Endothelial cell (in vitro differentiated cells): ENCODE measurements around the gene RNF182. TPM values are rescaled to one million over a fixed set of nuclear protein-coding genes. Genes with fewer than 3 reads are reported as not detected.

ENCODE experiments used
- DNase-seq: peaks from one replicate; pipeline ENCODE4 v3.0.0; 2021; ENCODE audit warnings: low spot score
- H3K27ac Mint-ChIP-seq: one replicate; pipeline ENCODE4 v1.8.0; 2021; ENCODE audit warnings: mixed read lengths, inconsistent platforms; ENCODE audit not compliant: unreplicated experiment
- H3K27me3 Mint-ChIP-seq: one replicate; pipeline ENCODE4 v1.8.0; 2021; ENCODE audit warnings: mild to moderate bottlenecking, moderate library complexity, mixed read lengths, inconsistent platforms; ENCODE audit not compliant: unreplicated experiment
- H3K36me3 Mint-ChIP-seq: one replicate; pipeline ENCODE4 v1.8.0; 2021; ENCODE audit warnings: mild to moderate bottlenecking, low read depth, mixed read lengths, inconsistent platforms; ENCODE audit not compliant: unreplicated experiment
- H3K4me1 Mint-ChIP-seq: one replicate; pipeline ENCODE4 v1.8.0; 2021; ENCODE audit warnings: mild to moderate bottlenecking, mixed read lengths, inconsistent platforms; ENCODE audit not compliant: unreplicated experiment
- H3K4me3 Mint-ChIP-seq: one replicate; pipeline ENCODE4 v1.8.0; 2021; ENCODE audit warnings: mild to moderate bottlenecking, mixed read lengths, inconsistent platforms; ENCODE audit not compliant: unreplicated experiment
- H3K9me3 Mint-ChIP-seq: one replicate; pipeline ENCODE4 v1.8.0; 2021; ENCODE audit warnings: mixed read lengths, inconsistent platforms; ENCODE audit not compliant: unreplicated experiment
- total RNA-seq: library from RNA; stranded (reverse); fragmentation: NEBNext Ultra II Directional; extraction: Animal tissue kit (Norgen Biotek cat#: 25700); gene quantifications from one replicate; pipeline ENCODE4 v1.2.1, GENCODE V29; 2021; ENCODE audit not compliant: unreplicated experiment
- TF ChIP-seq, protein P1 (sequence below): fragments of 200-600 bp; sonication (generic); IDR thresholded peaks from one replicate; pipeline ENCODE4 v1.5.0; 2021; ENCODE audit warnings: antibody characterized with exemption; ENCODE audit not compliant: unreplicated experiment

RNF182 gene
- total RNA-seq, 1 donor from 2014 or later = 2.7 TPM

DNA sequence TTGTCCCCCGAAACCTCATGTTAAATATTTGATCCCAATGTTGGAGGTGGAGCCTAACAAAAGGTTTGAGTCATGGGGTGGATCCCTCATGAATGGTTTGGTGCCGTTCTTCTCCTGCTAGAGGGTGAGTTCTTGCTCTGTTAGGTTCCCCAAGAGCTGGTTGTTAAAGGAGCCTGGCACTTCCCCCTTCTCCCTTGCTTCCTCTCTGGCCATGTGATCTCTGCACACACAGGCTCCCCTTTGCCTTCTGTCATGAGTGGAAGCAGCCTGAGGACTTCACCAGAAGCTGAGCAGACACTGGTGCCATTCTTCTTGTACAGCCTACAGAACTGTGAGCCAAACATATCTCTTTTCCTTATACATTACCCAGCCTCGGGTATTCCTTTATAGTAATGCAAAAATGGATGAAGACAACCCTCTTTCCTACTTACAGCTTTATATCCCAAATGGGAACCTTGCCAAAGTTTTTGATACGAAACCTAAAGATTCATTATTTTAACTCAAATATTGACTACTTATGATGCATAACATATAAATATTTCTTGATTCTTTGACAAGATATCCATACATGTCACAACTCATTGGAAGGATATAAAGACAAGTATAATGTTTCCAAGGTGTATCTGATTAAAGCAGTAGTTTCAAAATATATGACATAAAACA is 61.0 kb downstream of the RNF182 start:
- no peak for DNase-seq
- no peak overlapping the region for H3K4me3 Mint-ChIP-seq
- no peaks in the 10 kb centered on the region for H3K9me3 Mint-ChIP-seq
- no peak overlapping the region for H3K27ac Mint-ChIP-seq
- peaks cover 2% of the 10 kb centered on the region for H3K27me3 Mint-ChIP-seq
- no peaks in the 10 kb centered on the region for H3K4me1 Mint-ChIP-seq
- TF ChIP-seq, protein P1, sequence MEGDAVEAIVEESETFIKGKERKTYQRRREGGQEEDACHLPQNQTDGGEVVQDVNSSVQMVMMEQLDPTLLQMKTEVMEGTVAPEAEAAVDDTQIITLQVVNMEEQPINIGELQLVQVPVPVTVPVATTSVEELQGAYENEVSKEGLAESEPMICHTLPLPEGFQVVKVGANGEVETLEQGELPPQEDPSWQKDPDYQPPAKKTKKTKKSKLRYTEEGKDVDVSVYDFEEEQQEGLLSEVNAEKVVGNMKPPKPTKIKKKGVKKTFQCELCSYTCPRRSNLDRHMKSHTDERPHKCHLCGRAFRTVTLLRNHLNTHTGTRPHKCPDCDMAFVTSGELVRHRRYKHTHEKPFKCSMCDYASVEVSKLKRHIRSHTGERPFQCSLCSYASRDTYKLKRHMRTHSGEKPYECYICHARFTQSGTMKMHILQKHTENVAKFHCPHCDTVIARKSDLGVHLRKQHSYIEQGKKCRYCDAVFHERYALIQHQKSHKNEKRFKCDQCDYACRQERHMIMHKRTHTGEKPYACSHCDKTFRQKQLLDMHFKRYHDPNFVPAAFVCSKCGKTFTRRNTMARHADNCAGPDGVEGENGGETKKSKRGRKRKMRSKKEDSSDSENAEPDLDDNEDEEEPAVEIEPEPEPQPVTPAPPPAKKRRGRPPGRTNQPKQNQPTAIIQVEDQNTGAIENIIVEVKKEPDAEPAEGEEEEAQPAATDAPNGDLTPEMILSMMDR = no peak
- H3K36me3 Mint-ChIP-seq = no peaks in the 10 kb centered on the region

DNA sequence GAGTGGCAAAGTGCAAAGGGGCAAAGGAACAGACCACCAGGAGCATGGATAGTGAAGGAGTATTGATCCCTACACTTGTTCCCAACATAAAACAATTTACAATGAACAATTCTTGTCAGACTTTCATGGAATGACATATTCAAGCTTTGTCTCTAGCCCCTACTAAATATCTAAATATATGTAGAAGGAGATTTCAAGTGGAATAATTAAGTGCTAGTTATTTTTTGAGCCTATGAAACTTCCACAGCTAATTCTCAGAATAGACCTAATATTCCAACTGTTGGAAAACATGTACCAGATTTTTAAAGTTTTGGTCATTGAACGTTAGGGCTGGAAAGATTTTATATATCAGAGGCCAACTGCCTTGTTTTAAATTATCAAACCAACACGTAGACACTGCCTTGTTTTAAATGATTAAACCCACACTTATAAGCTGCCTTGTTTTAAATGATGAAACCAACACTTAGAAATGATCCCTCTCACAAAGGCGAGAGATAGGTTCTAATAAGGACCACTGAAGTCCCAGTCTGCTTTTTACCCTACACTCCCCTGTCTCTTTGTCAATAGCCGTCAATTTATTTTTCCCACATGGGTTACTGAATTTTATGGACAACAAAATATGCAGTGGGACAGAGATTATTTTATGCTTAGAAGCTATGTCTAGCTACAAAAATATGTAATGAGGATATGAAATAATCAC is 62.1 kb downstream of the RNF182 start:
- no peaks in the 10 kb centered on the region for H3K36me3 Mint-ChIP-seq
- H3K4me3 Mint-ChIP-seq = no peak overlapping the region
- no peaks in the 10 kb centered on the region for H3K4me1 Mint-ChIP-seq
- H3K27me3 Mint-ChIP-seq = peaks cover 2% of the 10 kb centered on the region
- no peaks in the 10 kb centered on the region for H3K9me3 Mint-ChIP-seq
- no peak for DNase-seq
- no peak overlapping the region for H3K27ac Mint-ChIP-seq
- TF ChIP-seq, protein P1 = no peak

GRCh38 chr6:13987400-13987865 is 62.7 kb downstream of the RNF182 start:
- no peaks in the 10 kb centered on the region for H3K36me3 Mint-ChIP-seq
- H3K4me1 Mint-ChIP-seq = no peaks in the 10 kb centered on the region
- H3K9me3 Mint-ChIP-seq = no peaks in the 10 kb centered on the region
- TF ChIP-seq, protein P1 = no peak
- H3K4me3 Mint-ChIP-seq = no peak overlapping the region
- peaks cover 2% of the 10 kb centered on the region for H3K27me3 Mint-ChIP-seq
- DNase-seq = no peak
- no peak overlapping the region for H3K27ac Mint-ChIP-seq

DNA sequence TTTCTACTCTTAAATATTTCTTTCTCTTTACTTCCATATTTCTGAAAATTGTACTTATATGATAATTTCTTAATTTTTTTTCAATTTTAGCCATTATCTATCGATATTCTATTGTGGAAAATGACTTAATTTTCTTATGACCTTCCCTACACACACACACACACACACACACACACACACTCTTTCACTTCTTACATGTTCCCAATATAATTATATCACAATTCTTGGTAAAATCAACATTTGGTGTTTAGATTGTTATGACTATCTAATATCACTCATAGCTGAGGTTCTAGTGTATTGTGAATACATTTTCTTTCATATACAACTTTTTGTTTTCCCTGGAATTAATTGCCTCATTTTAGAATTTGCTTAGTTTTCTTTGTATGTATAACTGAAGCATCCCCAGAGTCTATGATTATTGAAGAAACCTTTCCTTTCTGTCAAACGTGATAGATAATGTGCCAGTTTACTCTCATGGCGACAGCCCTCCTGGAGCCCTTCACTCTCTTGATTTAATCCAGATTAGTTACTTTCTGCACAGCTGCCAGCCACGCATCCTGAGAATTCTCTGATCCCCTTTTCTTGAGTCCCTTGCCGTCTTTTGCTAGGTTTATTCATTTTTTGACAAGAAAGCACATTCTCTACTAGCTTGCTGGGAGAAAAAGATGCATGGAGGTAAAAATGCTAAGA is 63.4 kb downstream of the RNF182 start:
- Mint-ChIP-seq H3K36me3 (no peaks in the 10 kb centered on the region), H3K4me1 (no peaks in the 10 kb centered on the region), H3K4me3 (no peak overlapping the region), H3K27me3 (peaks cover 2% of the 10 kb centered on the region), H3K27ac (no peak overlapping the region), H3K9me3 (no peaks in the 10 kb centered on the region)
- no peak for DNase-seq
- TF ChIP-seq, protein P1 = no peak
